WTC11 (cell line): ENCODE data around the gene ABCB6.

ENCODE experiments used
- ELF4 ChIP-seq: sonication (generic); formaldehyde crosslinking; IDR thresholded peaks from 2 replicates; pipeline ENCODE4 v1.8.1; 2022; ENCODE audit warnings: low read depth, mild to moderate bottlenecking, moderate library complexity, missing genetic modification reagents
- SP1 ChIP-seq: sonication (generic); formaldehyde crosslinking; conservative IDR thresholded peaks from 2 replicates; pipeline ENCODE4 v1.8.1; 2022; ENCODE audit warnings: missing genetic modification reagents
- ZBTB21 ChIP-seq: sonication (generic); formaldehyde crosslinking; IDR thresholded peaks from 2 replicates; pipeline ENCODE4 v1.8.1; 2023; ENCODE audit warnings: mild to moderate bottlenecking, missing genetic modification reagents, borderline replicate concordance
- TF ChIP-seq, protein P1 (sequence below): sonication (generic); formaldehyde crosslinking; IDR thresholded peaks from 2 replicates; pipeline ENCODE4 v1.8.0; 2023; ENCODE audit warnings: missing genetic modification reagents
- TF ChIP-seq, protein P2 (sequence below): sonication (generic); formaldehyde crosslinking; conservative IDR thresholded peaks from 2 replicates; pipeline ENCODE4 v1.8.1; 2023; ENCODE audit warnings: mild to moderate bottlenecking, low read depth, missing genetic modification reagents, moderate library complexity
- TF ChIP-seq, protein P3 (sequence below): fragments of 250-450 bp; sonication (Bioruptor Pico); IDR thresholded peaks from 2 replicates; pipeline ENCODE4 v1.9.0; 2021; ENCODE audit warnings: mild to moderate bottlenecking
- TF ChIP-seq, protein P4 (sequence below): fragments of 200-600 bp; IDR thresholded peaks from 2 replicates; pipeline ENCODE4 v1.8.0; 2022; ENCODE audit warnings: antibody characterized with exemption
- TF ChIP-seq, protein P5 (sequence below): sonication (generic); formaldehyde crosslinking; IDR thresholded peaks from 2 replicates; pipeline ENCODE4 v1.8.0; 2022; ENCODE audit warnings: missing genetic modification reagents
- TF ChIP-seq, protein P6 (sequence below): fragments of 250-450 bp; sonication (Bioruptor Pico); IDR thresholded peaks from 2 replicates; pipeline ENCODE4 v1.9.0; 2021; ENCODE audit warnings: mild to moderate bottlenecking

DNA sequence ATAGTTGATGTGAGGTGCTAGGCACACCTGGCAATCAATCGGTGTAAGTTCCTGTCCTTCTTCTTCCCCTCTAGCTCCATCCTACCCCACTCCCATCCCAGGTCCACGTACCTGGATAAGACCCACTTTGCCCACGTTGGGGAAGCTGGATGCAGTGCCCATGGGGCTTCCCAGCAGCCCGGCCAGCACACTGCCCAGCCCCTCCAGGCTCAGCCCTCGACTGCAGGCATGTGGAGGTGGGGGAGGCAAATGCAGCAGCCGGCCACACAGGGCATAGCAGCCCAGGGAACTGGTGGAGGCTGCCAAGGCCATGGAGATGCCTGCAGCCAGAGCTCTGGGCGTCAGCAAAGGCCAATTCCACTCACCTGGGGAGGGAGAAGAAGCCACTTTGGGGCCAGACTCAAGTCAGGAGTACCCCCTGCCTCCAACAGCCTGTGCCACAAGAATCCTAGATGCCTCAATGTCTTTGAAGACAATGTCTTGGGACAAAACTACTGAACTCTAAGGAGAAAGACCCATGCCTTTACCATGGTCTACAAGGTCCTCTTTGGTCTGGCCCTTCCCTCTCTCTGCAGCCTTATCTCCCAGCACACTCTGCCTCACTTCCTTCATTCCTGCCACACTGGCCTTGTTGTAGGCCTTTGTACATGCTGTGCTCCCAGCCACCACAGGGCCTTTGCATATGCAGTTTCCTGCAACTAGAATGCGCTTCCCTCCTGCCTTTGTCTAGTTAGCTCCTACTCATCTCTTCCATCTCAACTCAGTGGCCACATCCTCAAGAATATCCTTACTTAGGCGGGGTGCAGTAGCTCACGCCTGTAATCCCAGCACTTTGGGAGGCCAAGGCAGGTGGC is 53.5 kb downstream of the ABCB6 start:
- TF ChIP-seq, protein P1, sequence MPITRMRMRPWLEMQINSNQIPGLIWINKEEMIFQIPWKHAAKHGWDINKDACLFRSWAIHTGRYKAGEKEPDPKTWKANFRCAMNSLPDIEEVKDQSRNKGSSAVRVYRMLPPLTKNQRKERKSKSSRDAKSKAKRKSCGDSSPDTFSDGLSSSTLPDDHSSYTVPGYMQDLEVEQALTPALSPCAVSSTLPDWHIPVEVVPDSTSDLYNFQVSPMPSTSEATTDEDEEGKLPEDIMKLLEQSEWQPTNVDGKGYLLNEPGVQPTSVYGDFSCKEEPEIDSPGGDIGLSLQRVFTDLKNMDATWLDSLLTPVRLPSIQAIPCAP (CRISPR knock-in tag), result no peak
- TF ChIP-seq, protein P2, sequence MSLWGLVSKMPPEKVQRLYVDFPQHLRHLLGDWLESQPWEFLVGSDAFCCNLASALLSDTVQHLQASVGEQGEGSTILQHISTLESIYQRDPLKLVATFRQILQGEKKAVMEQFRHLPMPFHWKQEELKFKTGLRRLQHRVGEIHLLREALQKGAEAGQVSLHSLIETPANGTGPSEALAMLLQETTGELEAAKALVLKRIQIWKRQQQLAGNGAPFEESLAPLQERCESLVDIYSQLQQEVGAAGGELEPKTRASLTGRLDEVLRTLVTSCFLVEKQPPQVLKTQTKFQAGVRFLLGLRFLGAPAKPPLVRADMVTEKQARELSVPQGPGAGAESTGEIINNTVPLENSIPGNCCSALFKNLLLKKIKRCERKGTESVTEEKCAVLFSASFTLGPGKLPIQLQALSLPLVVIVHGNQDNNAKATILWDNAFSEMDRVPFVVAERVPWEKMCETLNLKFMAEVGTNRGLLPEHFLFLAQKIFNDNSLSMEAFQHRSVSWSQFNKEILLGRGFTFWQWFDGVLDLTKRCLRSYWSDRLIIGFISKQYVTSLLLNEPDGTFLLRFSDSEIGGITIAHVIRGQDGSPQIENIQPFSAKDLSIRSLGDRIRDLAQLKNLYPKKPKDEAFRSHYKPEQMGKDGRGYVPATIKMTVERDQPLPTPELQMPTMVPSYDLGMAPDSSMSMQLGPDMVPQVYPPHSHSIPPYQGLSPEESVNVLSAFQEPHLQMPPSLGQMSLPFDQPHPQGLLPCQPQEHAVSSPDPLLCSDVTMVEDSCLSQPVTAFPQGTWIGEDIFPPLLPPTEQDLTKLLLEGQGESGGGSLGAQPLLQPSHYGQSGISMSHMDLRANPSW (CRISPR knock-in tag), result no peak
- TF ChIP-seq, protein P3, sequence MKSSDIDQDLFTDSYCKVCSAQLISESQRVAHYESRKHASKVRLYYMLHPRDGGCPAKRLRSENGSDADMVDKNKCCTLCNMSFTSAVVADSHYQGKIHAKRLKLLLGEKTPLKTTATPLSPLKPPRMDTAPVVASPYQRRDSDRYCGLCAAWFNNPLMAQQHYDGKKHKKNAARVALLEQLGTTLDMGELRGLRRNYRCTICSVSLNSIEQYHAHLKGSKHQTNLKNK, result no peak
- no peak for TF ChIP-seq ELF4 (CRISPR knock-in tag)
- no peak for TF ChIP-seq ZBTB21 (CRISPR knock-in tag)
- TF ChIP-seq, protein P4, sequence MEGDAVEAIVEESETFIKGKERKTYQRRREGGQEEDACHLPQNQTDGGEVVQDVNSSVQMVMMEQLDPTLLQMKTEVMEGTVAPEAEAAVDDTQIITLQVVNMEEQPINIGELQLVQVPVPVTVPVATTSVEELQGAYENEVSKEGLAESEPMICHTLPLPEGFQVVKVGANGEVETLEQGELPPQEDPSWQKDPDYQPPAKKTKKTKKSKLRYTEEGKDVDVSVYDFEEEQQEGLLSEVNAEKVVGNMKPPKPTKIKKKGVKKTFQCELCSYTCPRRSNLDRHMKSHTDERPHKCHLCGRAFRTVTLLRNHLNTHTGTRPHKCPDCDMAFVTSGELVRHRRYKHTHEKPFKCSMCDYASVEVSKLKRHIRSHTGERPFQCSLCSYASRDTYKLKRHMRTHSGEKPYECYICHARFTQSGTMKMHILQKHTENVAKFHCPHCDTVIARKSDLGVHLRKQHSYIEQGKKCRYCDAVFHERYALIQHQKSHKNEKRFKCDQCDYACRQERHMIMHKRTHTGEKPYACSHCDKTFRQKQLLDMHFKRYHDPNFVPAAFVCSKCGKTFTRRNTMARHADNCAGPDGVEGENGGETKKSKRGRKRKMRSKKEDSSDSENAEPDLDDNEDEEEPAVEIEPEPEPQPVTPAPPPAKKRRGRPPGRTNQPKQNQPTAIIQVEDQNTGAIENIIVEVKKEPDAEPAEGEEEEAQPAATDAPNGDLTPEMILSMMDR, result no peak
- TF ChIP-seq, protein P5, sequence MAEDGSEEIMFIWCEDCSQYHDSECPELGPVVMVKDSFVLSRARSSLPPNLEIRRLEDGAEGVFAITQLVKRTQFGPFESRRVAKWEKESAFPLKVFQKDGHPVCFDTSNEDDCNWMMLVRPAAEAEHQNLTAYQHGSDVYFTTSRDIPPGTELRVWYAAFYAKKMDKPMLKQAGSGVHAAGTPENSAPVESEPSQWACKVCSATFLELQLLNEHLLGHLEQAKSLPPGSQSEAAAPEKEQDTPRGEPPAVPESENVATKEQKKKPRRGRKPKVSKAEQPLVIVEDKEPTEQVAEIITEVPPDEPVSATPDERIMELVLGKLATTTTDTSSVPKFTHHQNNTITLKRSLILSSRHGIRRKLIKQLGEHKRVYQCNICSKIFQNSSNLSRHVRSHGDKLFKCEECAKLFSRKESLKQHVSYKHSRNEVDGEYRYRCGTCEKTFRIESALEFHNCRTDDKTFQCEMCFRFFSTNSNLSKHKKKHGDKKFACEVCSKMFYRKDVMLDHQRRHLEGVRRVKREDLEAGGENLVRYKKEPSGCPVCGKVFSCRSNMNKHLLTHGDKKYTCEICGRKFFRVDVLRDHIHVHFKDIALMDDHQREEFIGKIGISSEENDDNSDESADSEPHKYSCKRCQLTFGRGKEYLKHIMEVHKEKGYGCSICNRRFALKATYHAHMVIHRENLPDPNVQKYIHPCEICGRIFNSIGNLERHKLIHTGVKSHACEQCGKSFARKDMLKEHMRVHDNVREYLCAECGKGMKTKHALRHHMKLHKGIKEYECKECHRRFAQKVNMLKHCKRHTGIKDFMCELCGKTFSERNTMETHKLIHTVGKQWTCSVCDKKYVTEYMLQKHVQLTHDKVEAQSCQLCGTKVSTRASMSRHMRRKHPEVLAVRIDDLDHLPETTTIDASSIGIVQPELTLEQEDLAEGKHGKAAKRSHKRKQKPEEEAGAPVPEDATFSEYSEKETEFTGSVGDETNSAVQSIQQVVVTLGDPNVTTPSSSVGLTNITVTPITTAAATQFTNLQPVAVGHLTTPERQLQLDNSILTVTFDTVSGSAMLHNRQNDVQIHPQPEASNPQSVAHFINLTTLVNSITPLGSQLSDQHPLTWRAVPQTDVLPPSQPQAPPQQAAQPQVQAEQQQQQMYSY (CRISPR knock-in tag), result no peak
- TF ChIP-seq, protein P6, sequence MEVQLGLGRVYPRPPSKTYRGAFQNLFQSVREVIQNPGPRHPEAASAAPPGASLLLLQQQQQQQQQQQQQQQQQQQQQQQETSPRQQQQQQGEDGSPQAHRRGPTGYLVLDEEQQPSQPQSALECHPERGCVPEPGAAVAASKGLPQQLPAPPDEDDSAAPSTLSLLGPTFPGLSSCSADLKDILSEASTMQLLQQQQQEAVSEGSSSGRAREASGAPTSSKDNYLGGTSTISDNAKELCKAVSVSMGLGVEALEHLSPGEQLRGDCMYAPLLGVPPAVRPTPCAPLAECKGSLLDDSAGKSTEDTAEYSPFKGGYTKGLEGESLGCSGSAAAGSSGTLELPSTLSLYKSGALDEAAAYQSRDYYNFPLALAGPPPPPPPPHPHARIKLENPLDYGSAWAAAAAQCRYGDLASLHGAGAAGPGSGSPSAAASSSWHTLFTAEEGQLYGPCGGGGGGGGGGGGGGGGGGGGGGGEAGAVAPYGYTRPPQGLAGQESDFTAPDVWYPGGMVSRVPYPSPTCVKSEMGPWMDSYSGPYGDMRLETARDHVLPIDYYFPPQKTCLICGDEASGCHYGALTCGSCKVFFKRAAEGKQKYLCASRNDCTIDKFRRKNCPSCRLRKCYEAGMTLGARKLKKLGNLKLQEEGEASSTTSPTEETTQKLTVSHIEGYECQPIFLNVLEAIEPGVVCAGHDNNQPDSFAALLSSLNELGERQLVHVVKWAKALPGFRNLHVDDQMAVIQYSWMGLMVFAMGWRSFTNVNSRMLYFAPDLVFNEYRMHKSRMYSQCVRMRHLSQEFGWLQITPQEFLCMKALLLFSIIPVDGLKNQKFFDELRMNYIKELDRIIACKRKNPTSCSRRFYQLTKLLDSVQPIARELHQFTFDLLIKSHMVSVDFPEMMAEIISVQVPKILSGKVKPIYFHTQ, result no peak
- TF ChIP-seq SP1 (CRISPR knock-in tag), result no peak
